Astrocyte of the cerebellum (primary cell): ENCODE measurements around the gene LMF1.

Experiments
- DNase-seq: peaks from one replicate; pipeline ENCODE4 v3.0.0-alpha.2; 2011; ENCODE audit warnings: low read depth
- H3K4me3 ChIP-seq: 2 replicates; pipeline ENCODE4 v1.5.1; 2011; ENCODE audit warnings: mild to moderate bottlenecking, low read depth, low read length, moderate library complexity
- CTCF ChIP-seq: IDR thresholded peaks from 2 replicates; pipeline ENCODE4 v1.5.1; 2012; ENCODE audit warnings: low read length, low read depth, moderate library complexity, mild to moderate bottlenecking; ENCODE audit errors: missing control alignments
- in situ Hi-C: cut with HindIII; loops from 2 replicates; pipeline ENCODE4 v1.10.0; 2017; ENCODE audit warnings: low sequenced_read_pairs

LMF1 gene

GRCh38 chr16:933581-933980, 37.2 kb downstream of the LMF1 start:
- H3K4me3 ChIP-seq = no peak overlapping the region
- no peak for DNase-seq
- TF ChIP-seq CTCF = no peak
- in situ Hi-C loops = no loop called here

GRCh38 chr16:932831-933330, 37.9 kb downstream of the LMF1 start:
- TF ChIP-seq CTCF = no peak
- in situ Hi-C loops = no loop called here
- DNase-seq = no peak
- no peak overlapping the region for H3K4me3 ChIP-seq

GRCh38 chr16:931626-932500, 38.9 kb downstream of the LMF1 start:
- in situ Hi-C loops = no loop called here
- no peak overlapping the region for H3K4me3 ChIP-seq
- no peak for DNase-seq
- TF ChIP-seq CTCF = no peak

DNA sequence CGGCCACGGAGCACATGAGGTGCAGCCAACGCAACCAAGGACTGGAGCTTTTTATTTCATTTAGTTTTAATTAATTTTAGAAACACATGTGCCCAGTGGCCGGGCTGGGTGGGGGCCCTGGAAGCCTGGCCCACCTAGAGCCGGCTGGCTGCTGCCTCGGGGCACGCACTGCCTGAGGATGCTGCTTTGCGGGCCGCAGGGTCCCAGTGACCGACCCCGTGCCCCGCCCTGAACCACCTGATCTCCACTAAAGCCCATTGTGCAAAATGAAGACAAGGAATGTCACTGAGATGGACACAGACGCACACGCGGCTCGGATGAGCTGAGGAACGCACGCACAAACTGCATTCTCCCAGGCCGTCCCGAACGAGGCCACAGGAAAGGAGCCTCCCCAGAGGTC, 39.6 kb downstream of the LMF1 start:
- in situ Hi-C loops = no loop called here
- no peak for DNase-seq
- no peak overlapping the region for H3K4me3 ChIP-seq
- TF ChIP-seq CTCF = no peak

- TF ChIP-seq CTCF = no peak
- DNase-seq = no peak
- in situ Hi-C loops = no loop called here
- no peak overlapping the region for H3K4me3 ChIP-seq
Observed at GRCh38 chr16:930511-930910, 40.3 kb downstream of the LMF1 start.

DNA sequence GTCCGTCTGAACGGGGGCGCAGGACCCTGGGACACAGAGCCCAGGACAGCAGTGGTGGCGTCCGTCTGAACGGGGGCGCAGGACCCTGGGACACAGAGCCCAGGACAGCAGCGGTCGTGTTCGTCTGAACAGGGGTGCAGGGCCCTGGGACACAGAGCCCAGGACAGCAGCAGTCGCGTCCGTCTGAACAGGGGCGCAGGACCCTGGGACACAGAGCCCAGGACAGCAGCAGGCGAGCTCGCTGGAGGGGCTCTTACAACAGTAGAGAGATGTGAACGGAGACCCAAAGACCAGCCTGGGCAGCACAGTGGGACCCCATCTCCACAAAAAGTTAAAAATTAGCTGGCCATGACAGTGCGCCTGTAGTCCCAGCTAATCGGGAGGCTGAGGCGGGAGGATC, 40.7 kb downstream of the LMF1 start:
- in situ Hi-C loops = no loop called here
- TF ChIP-seq CTCF = no peak
- DNase-seq = no peak
- no peak overlapping the region for H3K4me3 ChIP-seq
